Activated T-cell treated with anti-CD3 and anti-CD28 coated beads for 4 hours (primary cell): ENCODE results near the gene ENGASE.

Experiments used
- DNase-seq: peaks from one replicate; pipeline ENCODE4 v3.0.0-alpha.2; 2020

The ENGASE gene

DNA sequence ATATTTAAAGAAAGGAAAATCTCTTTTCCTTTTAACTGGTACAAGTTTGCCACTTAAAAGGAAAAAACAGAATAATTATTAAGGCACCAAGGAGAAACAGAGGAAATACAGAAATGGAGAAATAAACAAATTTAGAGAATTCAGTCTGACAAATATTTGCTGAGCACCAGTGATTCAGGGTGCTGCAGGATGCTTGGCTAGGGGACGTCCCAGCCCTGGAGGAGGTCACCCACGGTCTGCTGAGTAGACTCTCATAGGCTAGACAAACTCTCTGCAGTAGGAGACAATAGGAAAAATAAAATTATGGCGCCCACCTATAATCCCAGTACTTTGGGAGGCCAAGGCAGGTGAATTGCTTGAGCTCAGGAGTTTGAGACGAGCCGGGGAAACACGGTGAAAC lies 34.7 kb upstream of the ENGASE start:
- no peak for DNase-seq

DNA sequence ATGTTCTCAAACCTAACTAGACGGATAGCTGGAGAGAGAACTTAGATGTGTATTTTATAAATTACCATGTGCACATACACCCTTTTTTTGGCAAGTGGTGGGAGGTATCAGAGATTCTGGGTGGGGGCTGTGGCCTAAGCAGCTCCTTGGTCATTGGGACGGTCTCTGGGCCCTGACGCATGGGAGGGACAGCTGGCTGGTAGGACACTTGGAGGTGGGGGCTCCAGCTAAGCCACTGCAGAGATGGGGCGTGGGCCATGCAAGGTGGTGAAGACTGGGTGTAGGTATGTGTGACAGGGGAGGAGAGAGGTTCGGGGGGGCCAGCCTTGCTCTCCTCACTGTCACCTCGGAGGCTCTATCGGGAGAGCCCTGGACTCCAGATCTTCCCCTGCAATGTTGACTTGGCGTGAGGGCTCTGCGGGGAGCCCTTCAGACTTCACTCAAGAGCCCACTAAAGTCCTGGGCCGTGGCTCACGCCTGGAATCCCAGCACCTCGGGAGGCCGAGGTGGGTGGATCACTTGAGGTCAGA lies 33.5 kb upstream of the ENGASE start:
- DNase-seq, result no peak

DNA sequence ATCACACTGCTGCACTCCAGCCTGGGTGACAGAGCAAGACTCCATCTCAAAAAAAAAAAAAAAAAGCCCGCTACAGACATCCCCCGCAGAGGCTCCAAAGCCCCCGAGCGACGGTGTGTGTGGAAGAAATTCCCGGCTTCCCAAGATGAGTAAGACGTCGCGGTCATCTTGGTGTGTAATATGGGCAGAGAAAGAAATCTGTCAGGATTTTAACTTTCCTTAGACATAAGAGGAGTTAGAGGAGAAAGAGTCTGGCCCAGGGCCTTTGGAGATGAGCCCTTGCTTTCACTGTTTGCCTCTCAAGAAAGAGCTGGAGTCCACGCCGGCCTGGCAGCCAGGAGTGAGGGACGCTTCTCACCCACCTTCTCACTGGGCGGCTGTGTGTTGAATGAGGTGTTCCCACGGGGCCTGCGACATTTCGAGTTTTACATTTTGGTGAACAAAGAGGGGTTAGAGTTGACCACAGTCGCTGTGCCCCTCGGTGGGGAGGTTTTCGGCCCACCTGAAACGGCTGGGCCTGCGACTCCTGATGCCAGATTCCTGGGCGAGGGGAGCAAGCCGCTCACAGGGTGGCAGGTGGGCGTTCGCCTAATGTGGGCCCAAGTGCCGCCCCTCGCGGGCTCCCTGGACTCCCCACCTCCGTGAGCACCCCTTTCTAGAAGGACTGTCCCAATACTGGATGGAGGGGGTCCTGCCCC lies 32.8 kb upstream of the ENGASE start:
- no peak for DNase-seq

- peak; percentile 53 for DNase-seq
These were observed 32.0 kb upstream of the ENGASE start for GRCh38 chr17:79042421-79043190.

GRCh38 chr17:79043191-79043930 lies 31.3 kb upstream of the ENGASE start:
- DNase-seq, result no peak

GRCh38 chr17:79043931-79044320 lies 30.7 kb upstream of the ENGASE start:
- DNase-seq, result no peak

- no peak for DNase-seq
These were observed 30.2 kb upstream of the ENGASE start for GRCh38 chr17:79044462-79044861.

- DNase-seq, result no peak
These were observed 29.5 kb upstream of the ENGASE start for GRCh38 chr17:79045001-79045729.

DNA sequence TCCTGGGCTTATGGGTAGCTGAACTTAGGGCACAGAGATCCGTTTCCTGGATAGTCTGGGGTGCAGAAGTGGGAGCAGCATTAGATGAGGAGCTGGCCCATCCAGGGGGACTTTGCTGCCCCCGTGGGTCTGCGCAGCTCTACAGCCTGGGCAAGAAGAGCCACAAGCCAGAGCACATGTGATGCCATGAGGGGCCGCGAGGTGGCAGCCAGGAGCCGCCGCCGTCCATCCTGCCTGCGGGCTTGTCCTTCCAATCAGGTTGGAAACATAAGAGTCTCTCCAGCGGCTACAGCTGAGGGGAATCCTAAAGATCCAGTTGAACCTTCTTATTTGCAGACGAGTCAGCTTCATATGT lies 28.8 kb upstream of the ENGASE start:
- DNase-seq, result peak; percentile 36

DNA sequence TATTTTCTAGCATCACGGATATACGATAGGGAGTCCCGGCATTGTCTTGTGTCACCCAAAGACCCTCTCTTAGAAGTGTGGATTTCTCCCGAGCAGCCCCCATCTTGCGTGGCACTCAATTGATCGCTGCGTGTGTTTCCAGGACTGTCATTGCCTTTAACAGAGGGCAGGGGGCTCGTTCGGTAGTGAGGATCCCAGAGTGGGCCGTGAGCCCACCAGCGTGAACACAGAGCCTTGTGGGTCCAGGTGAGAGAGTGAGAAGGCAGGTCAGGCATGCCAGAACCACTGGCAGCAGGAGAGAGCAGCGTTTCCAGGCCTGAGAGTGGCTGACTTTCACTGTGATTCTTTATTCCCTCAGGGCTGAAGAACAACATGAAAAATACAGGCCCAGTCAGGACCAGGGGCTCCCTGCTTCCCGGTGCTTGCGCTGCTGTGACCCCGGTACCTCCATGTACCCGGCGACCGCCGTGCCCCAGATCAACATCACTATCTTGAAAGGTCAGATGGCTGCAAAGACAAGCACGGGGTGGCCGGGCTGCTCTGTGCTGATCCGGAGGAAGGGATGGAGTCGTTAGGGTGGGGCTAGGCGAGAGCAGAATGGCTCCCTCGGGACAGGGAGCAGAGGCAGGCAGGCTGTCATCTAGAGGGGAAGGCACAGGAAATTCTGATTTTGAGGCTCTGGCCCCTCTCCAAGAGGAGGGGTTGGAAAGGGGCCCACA lies 28.3 kb upstream of the ENGASE start:
- no peak for DNase-seq

GRCh38 chr17:79046916-79047280 lies 27.7 kb upstream of the ENGASE start:
- no peak for DNase-seq

DNA sequence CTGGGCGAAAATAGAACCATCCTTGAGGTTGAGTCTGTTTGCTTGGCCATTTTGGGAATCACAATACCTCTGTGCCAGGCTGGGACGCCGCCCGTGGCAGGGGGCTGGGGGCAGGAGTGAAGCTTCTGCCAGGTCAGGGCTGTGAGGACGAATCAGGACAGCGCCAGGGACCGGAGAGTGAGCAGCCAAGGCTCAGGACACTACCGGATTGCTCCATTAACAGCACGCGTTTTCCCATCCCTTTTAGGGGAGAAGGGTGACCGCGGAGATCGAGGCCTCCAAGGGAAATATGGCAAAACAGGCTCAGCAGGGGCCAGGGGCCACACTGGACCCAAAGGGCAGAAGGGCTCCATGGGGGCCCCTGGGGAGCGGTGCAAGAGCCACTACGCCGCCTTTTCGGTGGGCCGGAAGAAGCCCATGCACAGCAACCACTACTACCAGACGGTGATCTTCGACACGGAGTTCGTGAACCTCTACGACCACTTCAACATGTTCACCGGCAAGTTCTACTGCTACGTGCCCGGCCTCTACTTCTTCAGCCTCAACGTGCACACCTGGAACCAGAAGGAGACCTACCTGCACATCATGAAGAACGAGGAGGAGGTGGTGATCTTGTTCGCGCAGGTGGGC lies 27.2 kb upstream of the ENGASE start:
- DNase-seq, result no peak

GRCh38 chr17:79047923-79048825 lies 26.4 kb upstream of the ENGASE start:
- DNase-seq, result no peak

DNA sequence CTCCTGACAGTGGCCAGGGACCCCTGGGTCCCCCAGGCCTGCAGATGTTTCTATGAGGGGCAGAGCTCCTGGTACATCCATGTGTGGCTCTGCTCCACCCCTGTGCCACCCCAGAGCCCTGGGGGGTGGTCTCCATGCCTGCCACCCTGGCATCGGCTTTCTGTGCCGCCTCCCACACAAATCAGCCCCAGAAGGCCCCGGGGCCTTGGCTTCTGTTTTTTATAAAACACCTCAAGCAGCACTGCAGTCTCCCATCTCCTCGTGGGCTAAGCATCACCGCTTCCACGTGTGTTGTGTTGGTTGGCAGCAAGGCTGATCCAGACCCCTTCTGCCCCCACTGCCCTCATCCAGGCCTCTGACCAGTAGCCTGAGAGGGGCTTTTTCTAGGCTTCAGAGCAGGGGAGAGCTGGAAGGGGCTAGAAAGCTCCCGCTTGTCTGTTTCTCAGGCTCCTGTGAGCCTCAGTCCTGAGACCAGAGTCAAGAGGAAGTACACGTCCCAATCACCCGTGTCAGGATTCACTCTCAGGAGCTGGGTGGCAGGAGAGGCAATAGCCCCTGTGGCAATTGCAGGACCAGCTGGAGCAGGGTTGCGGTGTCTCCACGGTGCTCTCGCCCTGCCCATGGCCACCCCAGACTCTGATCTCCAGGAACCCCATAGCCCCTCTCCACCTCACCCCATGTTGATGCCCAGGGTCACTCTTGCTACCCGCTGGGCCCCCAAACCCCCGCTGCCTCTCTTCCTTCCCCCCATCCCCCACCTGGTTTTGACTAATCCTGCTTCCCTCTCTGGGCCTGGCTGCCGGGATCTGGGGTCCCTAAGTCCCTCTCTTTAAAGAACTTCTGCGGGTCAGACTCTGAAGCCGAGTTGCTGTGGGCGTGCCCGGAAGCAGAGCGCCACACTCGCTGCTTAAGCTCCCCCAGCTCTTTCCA lies 25.5 kb upstream of the ENGASE start:
- DNase-seq, result no peak

DNA sequence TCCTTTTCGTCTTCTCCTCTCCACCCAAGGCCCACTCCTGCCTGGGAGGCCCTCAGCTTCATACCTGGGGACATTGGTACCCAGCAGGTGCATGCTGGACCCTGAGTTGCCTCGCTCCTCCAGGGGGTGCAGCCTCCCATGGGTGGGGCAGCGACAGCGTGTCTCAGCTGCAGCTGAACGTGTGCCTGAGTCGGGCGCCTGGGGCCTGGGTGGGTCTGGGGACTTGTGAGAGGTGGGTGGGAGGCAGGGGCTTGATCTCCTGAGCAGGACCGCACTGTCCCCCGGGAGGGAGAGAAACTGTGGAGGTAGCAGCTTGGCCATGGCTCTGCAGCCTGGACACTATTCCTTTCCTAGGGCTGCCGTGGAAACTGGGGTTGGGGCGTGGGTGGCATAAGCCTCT lies 24.8 kb upstream of the ENGASE start:
- no peak for DNase-seq

DNA sequence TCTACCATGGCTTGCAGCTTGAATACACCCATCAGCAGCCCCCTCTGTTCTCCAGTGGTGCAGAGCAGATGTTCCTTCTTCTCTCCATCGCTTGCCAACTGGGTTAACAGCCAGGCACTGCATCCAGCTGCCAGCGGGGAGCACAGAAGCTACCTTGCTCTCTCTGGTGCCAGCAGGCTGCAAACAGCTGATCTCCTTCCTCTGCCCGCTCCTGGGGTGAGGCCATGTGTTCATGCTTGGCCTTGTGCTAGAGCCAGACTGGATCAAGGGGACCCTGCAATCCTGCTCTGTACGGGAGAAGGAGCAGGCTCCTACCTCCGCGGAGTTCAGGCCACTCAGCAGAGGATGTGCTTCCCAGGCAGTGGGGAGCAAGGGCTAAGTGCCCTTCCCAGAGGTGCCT lies 24.1 kb upstream of the ENGASE start:
- no peak for DNase-seq

DNA sequence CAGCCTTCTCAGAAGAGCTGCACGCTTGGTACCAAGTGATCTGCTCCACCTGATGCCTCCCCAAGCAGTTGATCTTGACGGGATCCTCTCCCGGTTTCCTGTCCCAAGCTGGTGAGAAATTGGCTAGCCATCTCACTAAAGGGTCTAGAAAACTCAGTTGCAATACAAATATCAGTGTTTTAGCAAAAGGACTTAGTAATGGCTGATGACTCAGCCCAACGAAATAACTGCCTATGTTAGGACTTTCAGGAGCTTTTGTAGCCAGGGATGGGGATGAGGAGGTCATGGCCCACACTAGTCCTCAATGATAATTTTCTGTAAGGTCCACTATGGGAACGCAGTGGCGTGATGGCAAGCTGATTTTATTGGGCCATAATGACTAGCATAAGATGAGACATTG lies 23.3 kb upstream of the ENGASE start:
- no peak for DNase-seq

- no peak for DNase-seq
These were observed 22.5 kb upstream of the ENGASE start for GRCh38 chr17:79052131-79052530.

DNA sequence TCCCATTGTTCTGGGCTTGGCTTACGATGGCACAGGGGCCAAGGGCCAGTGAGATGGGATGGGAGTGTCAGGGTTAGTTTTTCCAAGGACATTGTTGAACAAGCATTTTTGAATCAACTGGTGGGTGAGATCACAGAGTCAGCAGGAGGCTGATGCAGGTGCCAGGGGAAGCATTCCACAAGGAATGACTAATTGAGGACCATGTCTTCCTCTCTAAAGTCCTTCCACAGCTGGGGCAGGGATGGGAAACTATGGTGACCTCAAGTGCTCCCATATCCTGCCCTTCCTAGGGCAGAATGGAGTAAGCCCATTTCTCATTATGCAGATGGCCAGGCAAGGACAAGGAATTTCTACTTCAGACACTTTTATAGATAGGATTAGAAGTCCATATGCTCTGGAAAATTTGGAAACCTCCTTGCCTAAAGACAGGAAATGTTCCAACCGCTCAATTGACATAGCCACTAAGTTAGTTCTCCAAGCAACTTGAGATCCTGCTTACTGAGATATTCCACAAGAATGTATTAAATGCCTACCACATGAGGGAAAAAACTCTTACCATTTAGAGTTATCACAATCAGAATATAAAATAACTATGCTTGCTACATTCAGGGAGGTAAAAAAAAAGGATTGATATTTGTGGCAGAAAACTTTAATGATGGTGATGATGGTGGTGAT lies 21.2 kb upstream of the ENGASE start:
- DNase-seq, result no peak
